GM18951 (cell line): ENCODE results near the gene PEA15.

Experiments
- POLR2A ChIP-seq: IDR thresholded peaks from 4 replicates; pipeline ENCODE4 v1.6.1; 2011; ENCODE audit warnings: mild to moderate bottlenecking; ENCODE audit not compliant: insufficient read length, insufficient read depth; ENCODE audit errors: extremely low read depth
- in situ Hi-C: fragments of 300-500 bp; cut with MboI; formaldehyde crosslinking; loops from one replicate; pipeline ENCODE4 v1.12.0; 2022; ENCODE audit warnings: low sequenced_read_pairs, mixed read lengths, inconsistent platforms; ENCODE audit not compliant: unreplicated experiment

PEA15 gene

DNA sequence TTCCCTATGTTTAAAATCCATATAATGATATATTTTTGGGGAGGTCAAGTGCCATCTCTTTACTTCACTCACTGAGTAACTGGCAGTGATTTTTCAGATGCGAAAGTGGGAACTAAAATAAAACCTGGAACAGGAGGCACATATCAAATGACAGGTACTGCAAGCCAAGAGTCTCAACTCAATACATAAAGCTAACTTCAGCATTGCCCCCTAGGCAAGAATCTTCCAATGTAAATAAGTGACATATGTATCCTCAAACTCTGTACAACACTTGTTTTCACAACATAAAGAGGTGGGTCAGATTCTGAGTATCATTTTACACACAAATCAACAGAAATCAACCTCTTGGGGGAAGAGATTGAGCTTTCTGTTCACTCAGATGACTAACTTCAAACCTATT lies 39.0 kb downstream of the PEA15 start:
- in situ Hi-C loops: loop anchor here (10.0 kb wide), 1 partner anchor 129 kb away; the partner anchor contains the start of gene ATP1A2
- TF ChIP-seq POLR2A: no peak

DNA sequence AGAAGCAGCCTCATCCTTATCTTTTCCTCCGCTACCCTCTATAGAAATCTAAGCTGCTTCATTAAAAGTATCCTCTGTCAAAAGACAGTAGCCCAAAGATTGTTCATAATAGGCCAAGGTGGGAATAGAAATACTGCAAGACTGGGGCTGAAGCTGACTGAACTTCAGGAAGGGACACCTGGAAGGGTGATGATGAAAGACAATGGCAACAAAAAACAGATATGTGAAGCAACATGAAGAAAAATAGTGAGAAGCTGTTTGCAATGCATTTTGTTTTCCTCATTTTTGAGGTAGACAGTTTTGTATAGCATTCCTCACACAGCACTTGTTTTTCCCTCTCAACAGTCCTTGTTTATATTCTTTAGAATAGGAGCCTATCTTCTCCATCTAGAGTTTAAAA lies 40.2 kb downstream of the PEA15 start:
- in situ Hi-C loops: loop anchor here (10.0 kb wide), 1 partner anchor 131 kb away; the partner anchor contains the start of gene ATP1A2

DNA sequence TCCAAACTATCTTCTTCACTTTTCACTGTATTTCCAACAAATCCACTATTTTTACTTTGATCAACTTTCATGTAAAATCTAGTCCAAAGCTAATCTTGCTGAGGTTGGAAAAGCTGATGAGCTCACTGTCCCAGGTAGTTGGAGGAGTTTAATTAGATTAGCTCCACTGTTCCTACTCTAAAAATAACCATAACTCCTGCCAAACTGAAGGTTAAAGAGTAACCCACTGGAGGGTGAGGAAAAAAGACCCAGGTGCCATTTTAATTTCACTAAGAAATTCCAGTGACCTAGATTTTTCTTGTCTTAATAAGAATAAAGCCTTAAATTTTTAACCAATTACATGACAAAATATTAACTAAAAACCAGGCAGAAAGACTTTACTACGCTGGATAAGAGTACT lies 41.9 kb downstream of the PEA15 start:
- TF ChIP-seq POLR2A: no peak
- in situ Hi-C loops: loop anchor here (10.0 kb wide), 1 partner anchor 132 kb away; the partner anchor contains the start of gene ATP1A2

More for the DNA sequence above, 40.2 kb downstream of the PEA15 start:
- no peak for TF ChIP-seq POLR2A

- TF ChIP-seq POLR2A: no peak
- in situ Hi-C loops: no loop called here
Measured at GRCh38 chr1:160251011-160251410, 45.8 kb downstream of the PEA15 start.

- in situ Hi-C loops: no loop called here
- TF ChIP-seq POLR2A: no peak
Measured at GRCh38 chr1:160251687-160252526, 46.7 kb downstream of the PEA15 start.

GRCh38 chr1:160255781-160256300 lies 50.7 kb downstream of the PEA15 start:
- in situ Hi-C loops: no loop called here
- TF ChIP-seq POLR2A: no peak

DNA sequence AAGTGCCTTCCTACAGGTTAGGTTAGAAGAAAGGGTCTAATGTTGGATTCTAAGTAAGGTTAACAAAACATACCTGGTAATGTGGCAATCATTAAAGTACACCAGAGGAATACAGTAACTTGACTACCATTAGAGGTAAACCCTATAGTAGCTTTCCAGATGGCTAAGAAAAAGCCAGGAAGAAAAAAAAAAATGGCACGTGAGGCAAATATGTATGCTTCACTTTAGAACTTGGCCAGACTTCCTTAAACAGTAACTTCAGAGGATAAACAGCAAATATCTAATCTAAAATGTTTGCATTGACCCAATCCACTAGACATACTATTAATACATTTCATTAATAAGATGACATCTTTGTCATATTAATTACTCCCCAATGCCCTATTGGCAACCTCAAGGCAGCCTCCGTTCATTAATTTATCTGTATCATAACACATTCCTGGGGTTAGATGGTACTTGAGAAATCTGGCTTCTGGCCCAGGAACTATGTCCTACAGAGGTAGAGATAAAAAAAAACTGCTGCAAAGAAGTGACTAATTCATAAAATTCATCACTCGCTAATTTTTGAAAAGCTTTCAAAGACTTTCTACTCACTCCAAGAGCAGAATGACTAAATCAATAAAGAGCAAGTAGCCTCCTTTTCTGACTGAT lies 51.3 kb downstream of the PEA15 start:
- TF ChIP-seq POLR2A: no peak
- in situ Hi-C loops: no loop called here

GRCh38 chr1:160257411-160258015 lies 52.3 kb downstream of the PEA15 start:
- TF ChIP-seq POLR2A: no peak
- in situ Hi-C loops: no loop called here

- no peak for TF ChIP-seq POLR2A
- in situ Hi-C loops: no loop called here
Measured at GRCh38 chr1:160258177-160258798, 53.1 kb downstream of the PEA15 start.

DNA sequence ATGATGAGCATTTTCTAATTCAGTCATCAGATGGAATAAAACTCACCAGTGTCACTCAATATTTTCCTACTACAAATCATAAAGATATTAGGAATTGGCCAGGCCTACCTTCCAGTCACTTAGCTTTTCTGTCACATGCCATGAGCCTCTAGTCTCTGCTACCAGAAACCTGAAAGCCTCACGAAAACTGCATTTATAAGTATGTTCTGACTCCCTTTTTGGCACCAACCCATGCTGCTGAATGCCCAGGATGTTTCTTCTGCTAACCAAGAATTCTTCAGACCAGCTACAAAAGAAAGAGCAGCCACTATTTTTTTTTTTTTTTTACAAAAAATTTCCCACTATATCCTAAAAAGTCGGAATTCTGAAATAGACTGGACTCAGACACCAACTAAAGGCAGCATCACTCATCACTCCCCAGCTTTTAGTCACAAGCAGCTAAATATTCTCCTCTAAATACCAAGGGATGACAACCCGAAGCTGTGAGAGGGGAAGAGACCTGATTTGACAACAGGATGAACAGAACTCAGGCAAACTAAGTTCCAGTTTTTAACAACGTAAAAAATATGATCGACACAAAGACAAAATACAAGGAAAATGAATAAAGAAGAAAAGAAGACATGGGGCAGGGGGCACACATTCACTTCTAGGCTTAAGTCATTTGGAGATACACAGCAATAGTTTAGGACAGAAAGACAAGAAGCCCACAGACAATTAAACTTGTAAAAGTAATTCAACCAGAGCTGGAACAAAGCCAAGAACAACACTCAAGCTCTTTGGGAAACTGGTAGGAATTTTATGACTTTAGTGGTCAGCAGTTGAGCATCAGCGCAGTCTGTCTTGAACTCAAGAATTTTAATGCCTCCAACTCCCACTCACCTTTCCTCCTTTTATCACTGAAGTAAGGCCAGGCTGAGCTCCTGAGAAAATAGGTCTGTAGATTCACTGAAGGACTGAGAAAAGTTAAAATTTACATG lies 55.5 kb downstream of the PEA15 start:
- TF ChIP-seq POLR2A: no peak
- in situ Hi-C loops: no loop called here

DNA sequence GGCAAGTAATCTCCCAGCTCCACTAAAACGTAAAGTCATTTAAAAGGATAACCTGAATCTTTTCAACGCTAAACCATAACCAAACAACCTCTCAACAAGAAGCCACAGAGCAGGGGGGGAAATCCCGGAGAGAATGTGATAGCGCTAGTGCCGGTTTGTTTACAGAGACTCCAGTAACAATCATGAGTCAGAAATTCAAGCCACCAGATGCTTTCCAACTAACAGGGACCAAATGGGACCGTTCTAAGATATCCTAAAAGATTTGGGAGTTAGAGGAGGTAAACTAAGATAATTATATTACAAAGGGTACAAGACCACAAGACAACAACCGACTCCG lies 56.3 kb downstream of the PEA15 start:
- TF ChIP-seq POLR2A: no peak
- in situ Hi-C loops: no loop called here
